Stimulated activated CD8-positive, alpha-beta memory T cell treated with anti-CD3 and anti-CD28 coated beads, Interleukin-7, amount 100 ng/mL, for 1 hour (primary cell): ENCODE measurements around the gene TRIP10.
"Not testable (repeated sequence)": the region's sequence is repeated elsewhere in the genome, so short reads cannot be mapped to it uniquely, and the experiment has no call there.

Experiments used
- DNase-seq, 2 donors: peaks; one replicate each; pipeline ENCODE4 v3.0.0-alpha.2; 2020; ENCODE audit warnings: low read depth in 2 of 2

The TRIP10 gene

DNA sequence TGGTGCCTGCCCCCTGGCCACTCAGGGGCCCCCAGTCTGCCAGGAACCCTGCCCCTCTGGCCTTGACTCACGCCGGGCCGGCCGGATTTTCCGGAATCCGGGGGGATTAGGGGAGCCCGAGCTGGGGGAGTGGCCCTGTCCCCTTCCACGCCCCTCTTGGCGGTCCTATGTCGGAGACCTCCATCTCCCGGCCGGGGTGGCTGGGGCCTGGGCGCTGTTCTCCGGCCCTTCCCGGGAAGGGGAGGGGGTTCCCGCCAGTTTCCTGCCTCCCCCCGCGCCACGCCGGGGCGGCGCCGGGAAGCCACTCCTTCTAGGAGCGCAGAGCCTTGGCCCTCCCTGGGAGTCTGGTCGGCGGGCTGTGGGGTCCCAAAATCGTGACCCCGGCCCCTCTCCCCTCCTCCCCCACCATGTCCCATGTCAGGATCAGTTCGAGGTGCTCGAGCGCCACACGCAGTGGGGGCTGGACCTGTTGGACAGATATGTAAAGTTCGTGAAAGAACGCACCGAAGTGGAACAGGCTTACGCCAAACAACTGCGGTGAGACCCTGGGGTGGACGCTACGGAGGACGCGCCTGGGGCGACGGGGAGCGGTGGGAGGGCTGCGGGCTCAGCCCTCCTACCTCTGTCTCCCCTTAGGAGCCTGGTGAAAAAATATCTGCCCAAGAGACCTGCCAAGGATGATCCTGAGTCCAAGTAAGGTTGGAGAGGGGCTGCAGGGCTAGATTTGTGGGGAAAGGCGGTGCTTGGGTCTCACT lies 1.3 kb downstream of the TRIP10 start:
- no peak for DNase-seq

DNA sequence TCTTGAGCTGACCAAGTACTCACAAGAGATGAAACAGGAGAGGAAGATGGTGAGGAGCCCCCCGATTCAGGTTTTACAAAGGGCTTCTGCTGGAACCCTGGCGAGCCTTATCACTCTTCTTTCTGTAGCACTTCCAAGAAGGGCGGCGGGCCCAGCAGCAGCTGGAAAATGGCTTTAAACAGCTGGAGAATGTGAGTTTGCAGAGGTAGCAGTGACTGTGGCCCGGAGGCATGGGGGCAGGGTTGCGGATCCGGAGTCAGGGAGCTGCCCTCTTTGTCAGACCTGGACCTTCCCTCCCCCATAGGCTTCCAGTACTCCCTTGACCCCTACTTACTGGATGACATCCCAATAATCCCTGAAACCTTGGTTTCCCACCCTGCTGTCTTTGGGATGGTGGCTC lies 3.6 kb downstream of the TRIP10 start:
- no peak for DNase-seq

- DNase-seq = no peak
These were observed 4.4 kb downstream of the TRIP10 start for GRCh38 chr19:6743714-6744380.

GRCh38 chr19:6744381-6745301 lies 5.2 kb downstream of the TRIP10 start:
- DNase-seq = no peak

GRCh38 chr19:6745965-6746364 lies 6.5 kb downstream of the TRIP10 start:
- no peak for DNase-seq

DNA sequence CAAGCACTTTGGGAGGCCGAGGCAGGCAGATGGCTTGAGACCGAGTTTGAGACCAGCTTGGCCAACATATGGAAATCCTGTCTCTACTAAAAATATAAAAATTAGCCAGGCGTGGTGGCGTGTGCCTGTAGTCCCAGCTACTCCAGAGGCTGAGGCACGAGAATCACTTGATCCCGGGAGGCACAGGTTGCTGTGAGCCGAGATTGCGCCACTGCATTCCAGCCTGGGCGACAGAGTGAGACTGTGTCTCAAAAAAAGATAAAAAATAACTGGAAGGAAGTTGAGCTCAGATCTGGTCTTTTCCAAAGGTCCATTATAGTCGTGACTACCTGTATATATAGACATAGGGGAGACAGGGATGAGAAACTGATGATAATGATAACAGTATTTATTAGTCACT lies 9.1 kb downstream of the TRIP10 start:
- DNase-seq = not testable (repeated sequence)

GRCh38 chr19:6750062-6750461 lies 10.6 kb downstream of the TRIP10 start:
- DNase-seq = no peak

DNA sequence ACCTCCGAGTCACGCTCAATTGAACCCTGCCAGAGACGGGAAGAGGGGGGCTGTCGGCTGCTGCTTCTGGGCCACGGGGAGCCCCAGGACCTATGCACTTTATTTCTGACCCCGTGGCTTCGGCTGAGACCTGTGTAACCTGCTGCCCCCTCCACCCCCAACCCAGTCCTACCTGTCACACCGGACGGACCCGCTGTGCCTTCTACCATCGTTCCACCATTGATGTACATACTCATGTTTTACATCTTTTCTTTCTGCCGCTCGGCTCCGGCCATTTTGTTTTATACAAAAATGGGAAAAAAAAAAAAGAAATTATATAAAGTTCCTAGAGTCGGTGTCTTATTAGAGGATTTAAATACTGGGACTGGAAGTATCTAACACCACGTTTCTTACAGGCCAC lies 11.7 kb downstream of the TRIP10 start:
- no peak for DNase-seq

DNA sequence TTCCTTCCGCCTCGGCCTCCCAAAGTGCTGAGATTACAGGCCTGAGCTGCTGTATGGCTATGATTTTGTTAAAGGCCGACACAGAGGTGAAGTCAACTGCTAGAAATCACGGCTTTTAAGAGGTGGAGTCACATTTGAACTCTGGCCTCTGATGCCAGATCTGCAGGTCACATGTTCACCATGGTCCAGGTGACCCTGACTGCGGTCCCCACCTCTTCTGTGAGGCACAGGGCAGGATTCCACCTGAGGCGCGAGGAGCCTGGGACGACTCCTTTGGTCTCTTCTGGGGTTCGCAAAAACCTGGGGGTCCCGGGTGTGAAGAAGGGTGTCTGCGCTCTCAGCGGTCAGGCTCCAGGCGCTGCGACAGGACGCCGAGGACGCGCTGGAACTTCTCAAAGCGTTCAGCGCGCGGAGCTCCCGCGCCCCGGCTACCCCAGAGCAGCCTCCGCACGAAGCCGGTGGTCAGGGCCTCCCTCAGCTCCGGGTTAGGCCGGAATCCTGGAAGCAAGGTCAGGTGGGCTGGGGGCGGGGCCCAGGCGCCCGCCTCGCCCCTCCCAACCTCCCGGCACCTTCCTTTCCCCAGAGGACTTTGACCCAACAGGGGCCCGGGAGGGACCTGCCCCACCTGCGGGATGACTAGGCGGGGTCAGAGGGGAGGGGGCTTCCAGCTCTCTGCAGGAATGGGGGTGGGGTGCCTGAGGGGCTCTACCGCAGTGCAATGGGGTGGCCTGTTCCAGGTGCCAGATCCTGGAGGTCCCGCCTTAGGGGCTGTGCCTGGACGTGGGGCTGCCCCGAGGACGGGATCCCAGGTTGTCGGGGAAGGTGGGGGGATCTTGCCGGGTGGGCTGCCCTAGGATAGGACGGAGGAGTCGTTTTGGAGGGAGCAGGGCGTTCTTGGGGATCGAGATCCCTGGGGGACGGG lies 13.0 kb downstream of the TRIP10 start:
- no peak for DNase-seq

DNA sequence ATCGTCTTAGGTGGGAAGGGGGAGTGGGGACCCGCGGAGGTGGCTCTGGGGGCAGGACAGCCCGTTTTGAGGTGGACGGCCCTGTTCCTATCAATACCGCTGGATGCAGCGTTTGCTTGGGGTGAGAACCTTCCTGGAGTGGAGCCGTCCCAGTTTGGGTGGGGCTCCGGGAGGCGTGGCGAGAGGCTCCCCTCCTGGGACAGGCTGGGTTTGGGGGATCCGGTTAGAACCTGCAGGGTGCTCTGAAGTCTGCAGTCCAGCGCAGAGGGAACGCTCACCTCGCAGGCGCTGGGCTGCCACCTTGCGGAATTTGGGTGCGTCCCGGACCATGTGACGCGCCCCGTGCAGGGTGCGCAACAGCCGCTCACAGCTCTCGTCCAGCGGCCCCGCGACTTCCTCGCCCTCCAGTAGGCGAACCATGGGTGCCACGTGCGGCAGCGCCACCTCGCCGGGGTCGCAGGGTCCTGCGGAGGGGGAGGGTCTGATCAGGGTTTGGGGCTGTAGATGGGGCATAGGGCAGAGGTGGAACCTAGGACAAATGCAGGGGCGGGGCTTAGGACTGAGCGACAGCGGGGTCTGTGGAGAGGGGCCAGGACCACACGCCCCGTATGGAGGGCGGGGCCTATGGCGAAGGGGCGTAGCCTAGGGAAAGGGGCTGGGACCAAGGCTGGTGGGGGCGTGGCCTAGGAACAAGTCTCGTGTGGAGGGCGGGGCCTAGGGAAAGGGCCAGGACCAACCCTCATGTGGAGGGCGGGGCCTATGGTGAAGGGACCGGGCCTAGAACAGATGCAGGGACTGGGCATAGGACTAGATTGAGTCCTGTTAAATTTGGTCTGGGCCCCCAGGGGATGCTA lies 13.9 kb downstream of the TRIP10 start:
- no peak for DNase-seq

DNA sequence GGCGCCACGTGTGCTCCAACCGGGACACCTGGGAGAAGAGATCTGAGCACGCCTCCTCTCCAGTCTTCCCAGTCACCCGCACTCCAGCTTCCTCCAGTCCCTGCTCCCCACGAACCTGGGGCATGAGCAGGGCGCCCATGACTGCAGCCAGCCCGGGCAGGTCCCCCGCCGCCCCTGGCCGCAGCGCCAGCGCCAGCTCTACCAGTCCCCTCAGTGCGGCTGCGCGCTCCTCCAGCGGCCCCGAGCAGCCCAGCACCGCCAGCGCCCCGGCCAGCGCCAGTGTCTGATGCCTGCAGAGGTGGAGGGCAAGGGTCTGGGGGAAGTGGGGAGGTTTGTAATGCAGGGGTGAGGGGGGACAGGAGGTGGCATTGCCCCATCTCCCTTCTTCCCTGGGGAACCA lies 14.7 kb downstream of the TRIP10 start:
- DNase-seq = no peak

DNA sequence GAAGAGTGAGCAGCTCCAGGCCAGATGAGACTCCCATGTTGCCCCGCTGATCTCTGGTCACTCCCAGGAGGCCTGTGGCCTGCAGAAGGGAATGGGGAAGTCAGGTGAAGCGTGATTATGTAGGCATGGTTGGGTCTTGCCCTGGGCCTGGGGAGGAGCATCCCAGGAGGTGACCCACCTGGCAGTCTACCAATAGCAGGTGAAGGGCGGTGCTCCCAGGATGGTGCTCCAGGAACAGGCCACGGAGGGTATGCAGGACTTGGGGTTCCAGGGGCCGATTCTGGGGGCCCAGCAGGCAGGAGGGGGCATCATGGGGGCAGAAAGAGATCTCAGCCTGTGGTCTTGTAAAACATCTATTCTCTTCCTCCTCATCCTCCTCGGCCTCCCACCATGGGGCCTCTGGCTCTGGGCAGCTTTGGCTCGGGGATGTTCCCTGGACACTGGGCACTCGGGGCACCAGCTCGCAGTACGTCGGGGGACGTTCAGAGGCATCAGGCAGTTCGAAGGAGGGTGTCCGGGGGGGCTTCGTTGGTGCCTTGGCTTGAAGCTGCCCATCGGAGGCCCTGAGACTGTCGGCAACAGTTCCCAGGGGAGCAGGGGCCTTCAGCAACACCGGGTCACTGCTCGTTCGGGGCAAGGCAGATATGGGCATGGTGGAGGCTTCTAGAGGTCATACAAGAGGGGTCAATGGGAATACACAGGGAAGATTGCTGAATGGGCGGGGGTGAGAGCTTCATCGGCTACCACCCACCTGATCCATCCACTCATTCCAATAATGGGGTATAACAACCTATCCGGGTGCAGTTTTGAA lies 15.4 kb downstream of the TRIP10 start:
- DNase-seq = no peak

- no peak for DNase-seq
These were observed 21.1 kb downstream of the TRIP10 start for GRCh38 chr19:6760606-6761005.

GRCh38 chr19:6761053-6761676 lies 21.7 kb downstream of the TRIP10 start:
- DNase-seq = no peak

DNA sequence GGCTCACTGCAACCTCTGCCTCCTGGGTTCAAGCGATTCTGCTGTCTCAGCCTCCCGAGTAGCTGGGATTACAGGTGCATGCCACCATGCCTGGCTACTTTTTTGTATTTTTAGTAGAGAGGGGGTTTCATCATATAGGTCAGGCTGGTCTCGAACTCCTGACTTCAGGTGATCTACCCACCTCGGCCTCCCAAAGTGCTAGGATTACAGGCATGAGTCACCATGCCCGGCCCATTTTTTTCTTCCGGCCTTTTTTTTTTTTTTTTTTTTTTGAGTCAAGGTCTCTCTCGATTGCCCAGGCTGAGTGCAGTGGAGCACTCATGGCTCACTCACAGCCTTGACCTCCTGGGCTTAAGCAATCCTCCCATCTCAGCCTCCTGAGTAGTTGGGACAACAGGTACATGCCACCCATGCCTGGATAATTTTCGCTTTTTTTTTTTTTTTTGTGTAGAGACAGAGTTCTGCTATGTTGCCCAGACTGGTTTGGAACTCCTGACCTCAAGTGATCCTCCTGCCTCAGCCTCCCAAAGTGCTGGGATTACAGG lies 22.8 kb downstream of the TRIP10 start:
- DNase-seq = not testable (repeated sequence)

DNA sequence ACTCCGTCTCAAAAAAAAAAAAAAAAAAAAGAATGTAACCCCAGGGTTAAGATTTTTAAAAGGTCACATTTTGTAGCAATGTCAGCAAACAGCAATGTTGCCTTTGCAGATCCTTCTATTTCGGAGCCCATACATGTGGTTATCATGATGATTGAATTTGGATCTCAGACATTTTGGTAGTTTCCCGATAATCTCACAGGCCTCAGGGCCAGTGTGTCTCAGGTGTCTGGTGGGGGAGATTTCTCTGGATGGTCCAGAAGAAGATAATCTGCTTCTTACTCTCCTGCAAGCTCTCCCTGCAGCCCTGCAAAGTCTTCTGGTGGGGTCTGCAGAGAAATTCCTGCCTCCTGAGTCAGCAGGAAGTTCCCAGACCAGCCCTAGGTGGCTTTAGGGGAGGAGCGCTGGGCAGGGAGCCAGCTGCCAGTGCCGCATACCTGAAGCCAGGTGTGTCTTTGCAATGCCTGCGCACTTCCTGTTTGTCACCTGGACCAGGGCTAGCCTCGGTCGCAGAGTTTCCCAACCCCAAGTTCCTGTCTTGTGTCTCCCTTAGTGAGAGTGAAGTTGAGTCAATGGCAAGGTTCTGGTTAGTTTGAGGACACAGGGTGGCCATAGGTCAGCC lies 26.4 kb downstream of the TRIP10 start:
- no peak for DNase-seq

DNA sequence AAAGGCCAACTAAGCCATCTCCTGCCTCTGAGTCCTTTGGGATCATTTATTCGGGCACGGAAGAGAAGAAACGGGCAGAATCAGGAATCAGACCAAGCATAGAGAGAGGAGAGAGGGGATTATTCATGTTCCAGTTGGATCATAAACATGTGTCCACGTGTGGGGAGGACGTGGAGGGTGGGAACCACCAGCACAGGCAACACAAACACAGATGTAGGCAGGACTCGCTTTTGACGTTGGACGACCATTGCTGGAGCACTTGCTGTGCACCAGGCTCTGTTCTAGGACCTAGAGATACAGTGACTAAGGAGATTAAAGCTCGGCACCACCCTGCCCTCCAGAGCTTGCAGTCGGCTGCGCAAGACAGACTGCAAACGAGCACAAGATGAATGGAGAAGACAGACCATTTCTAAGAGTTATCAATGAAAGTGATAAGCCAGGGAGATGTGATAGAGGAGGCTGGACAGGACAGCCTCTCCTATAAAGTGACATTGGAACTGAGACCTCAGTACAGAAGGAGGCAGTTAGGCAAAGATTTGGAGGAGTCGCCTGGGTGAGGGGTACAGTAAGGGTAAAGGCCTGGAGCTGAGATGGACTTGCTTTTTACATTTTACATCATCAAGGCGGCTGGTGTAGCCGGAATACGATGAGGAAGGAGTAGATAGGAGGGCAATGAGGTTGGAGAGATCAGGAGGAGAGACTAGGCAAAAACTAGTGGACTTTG lies 27.0 kb downstream of the TRIP10 start:
- DNase-seq = no peak

GRCh38 chr19:6767081-6767356 lies 27.5 kb downstream of the TRIP10 start:
- DNase-seq = peak in 1 of 2 donors; percentile 27
